Activated CD8-positive, alpha-beta T cell treated with anti-CD3 and anti-CD28 coated beads, Interleukin-2, amount 10 ng/mL, durations not matched to agents 7 days and 5 days (primary cell): ENCODE results near the gene NTSR1. TPM values are rescaled to one million over a fixed set of nuclear protein-coding genes. Genes with fewer than 3 reads are reported as not detected.

ENCODE experiments used
- ATAC-seq: fragments of 150-1000 bp; cut with Tn5 transposase; one replicate; pipeline ENCODE4 v1.10.0; 2021; ENCODE audit warnings: moderate library complexity
- CTCF ChIA-PET: fragments of 350-600 bp; sonication (Branson Sonifier 250); formaldehyde crosslinking; loops from one replicate; lab custom pipeline; 2021; ENCODE audit warnings: antibody characterized with exemption; lab: Charles Lee
- POLR2A ChIA-PET: fragments of 350-600 bp; sonication (Branson Sonifier 250); formaldehyde crosslinking; loops from one replicate; lab custom pipeline; 2021; ENCODE audit warnings: antibody characterized with exemption; lab: Charles Lee
- DNase-seq: peaks from one replicate; pipeline ENCODE4 v3.0.0-alpha.2; 2020
- H3K27ac Mint-ChIP-seq: one replicate; pipeline ENCODE4 v1.8.0; 2021; ENCODE audit warnings: mild to moderate bottlenecking, mixed read lengths
- H3K27me3 Mint-ChIP-seq: one replicate; pipeline ENCODE4 v1.8.0; 2021; ENCODE audit warnings: low read depth, mixed read lengths
- H3K36me3 Mint-ChIP-seq: one replicate; pipeline ENCODE4 v1.8.0; 2021; ENCODE audit warnings: low read depth, mixed read lengths
- H3K4me1 Mint-ChIP-seq: one replicate; pipeline ENCODE4 v1.8.0; 2021; ENCODE audit warnings: low read depth, mixed read lengths
- H3K4me3 Mint-ChIP-seq: one replicate; pipeline ENCODE4 v1.8.0; 2021; ENCODE audit warnings: mild to moderate bottlenecking, mixed read lengths
- H3K9me3 Mint-ChIP-seq: one replicate; pipeline ENCODE4 v1.8.0; 2022; ENCODE audit warnings: mixed read lengths; ENCODE audit not compliant: insufficient read depth
- total RNA-seq, 2 experiments: library from RNA; stranded (reverse); gene quantifications; one replicate each; pipeline ENCODE4 v1.2.3, GENCODE V29; 2021

Gene NTSR1
- total RNA-seq, 2 experiments from 2014 or later: 0.13 to 0.21 TPM

GRCh38 chr20:62773845-62774714, 65.4 kb downstream of the NTSR1 start:
- no peak overlapping the region for H3K4me3 Mint-ChIP-seq
- no peaks in the 10 kb centered on the region for H3K27me3 Mint-ChIP-seq
- CTCF ChIA-PET: interaction anchor here (1.6 to 2.2 kb wide), 4 partner anchors 11 to 18 kb away, joined by 4 to 6 read pairs (median 5); no protein-coding TSS in a partner anchor
- H3K9me3 Mint-ChIP-seq: no peaks in the 10 kb centered on the region
- ATAC-seq (no peak), DNase-seq (no peak)
- H3K4me1 Mint-ChIP-seq: peaks cover 40% of the 10 kb centered on the region
- peak overlapping the region; percentile 54 for H3K27ac Mint-ChIP-seq
- H3K36me3 Mint-ChIP-seq: no peaks in the 10 kb centered on the region
- POLR2A ChIA-PET: no interaction called here

DNA sequence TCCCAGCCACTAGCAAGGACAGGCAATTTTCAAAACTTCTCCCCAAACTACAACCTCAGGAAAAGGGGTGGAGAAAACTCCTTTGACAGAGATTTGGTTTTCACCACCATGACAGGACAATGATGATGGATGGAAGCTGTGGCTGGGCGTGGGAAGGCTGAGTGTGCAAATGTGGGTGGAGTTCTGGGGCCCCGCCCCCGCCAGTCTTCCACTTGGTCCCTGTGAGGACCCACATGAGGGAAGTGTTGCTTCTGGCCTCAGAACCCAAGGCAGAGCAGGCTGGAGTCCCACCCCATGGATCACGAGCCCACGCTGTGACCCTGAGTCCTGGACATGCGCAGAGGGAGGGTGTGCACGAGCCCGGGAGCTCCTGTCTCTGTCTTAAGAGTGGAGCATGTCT, 66.1 kb downstream of the NTSR1 start:
- no peak for ATAC-seq
- Mint-ChIP-seq H3K27me3 (no peaks in the 10 kb centered on the region), H3K36me3 (no peaks in the 10 kb centered on the region), H3K4me3 (no peak overlapping the region), H3K27ac (peak overlapping the region; percentile 69), H3K9me3 (no peaks in the 10 kb centered on the region), H3K4me1 (peaks cover 40% of the 10 kb centered on the region)
- CTCF ChIA-PET: interaction anchor here (2.2 kb wide), 1 partner anchor 16 kb away, joined by 6 read pairs; no protein-coding TSS in a partner anchor
- POLR2A ChIA-PET: no interaction called here
- DNase-seq: no peak

- CTCF ChIA-PET: interaction anchor here (2.2 kb wide), 1 partner anchor 16 kb away, joined by 6 read pairs; no protein-coding TSS in a partner anchor
These were observed 66.6 kb downstream of the NTSR1 start for GRCh38 chr20:62775206-62775605.

GRCh38 chr20:62776035-62776691, 67.5 kb downstream of the NTSR1 start:
- H3K4me1 Mint-ChIP-seq: peaks cover 40% of the 10 kb centered on the region
- no peaks in the 10 kb centered on the region for H3K9me3 Mint-ChIP-seq
- ATAC-seq: no peak
- ChIA-PET POLR2A (no interaction called here), CTCF (interaction anchor here (2.2 kb wide), 1 partner anchor 15 kb away, joined by 6 read pairs; no protein-coding TSS in a partner anchor)
- H3K27ac Mint-ChIP-seq: peak overlapping the region; percentile 97
- no peak for DNase-seq
- H3K4me3 Mint-ChIP-seq: peak overlapping the region; percentile 71
- no peaks in the 10 kb centered on the region for H3K27me3 Mint-ChIP-seq
- H3K36me3 Mint-ChIP-seq: no peaks in the 10 kb centered on the region

More at GRCh38 chr20:62775206-62775605, 66.6 kb downstream of the NTSR1 start:
- H3K27me3 Mint-ChIP-seq: no peaks in the 10 kb centered on the region
- H3K36me3 Mint-ChIP-seq: no peaks in the 10 kb centered on the region
- H3K27ac Mint-ChIP-seq: peak overlapping the region; percentile 69
- DNase-seq (no peak), ATAC-seq (no peak)
- POLR2A ChIA-PET: no interaction called here
- no peak overlapping the region for H3K4me3 Mint-ChIP-seq
- no peaks in the 10 kb centered on the region for H3K9me3 Mint-ChIP-seq
- H3K4me1 Mint-ChIP-seq: peaks cover 40% of the 10 kb centered on the region

- ChIA-PET CTCF (no interaction called here), POLR2A (no interaction called here)
- Mint-ChIP-seq H3K27me3 (no peaks in the 10 kb centered on the region), H3K4me1 (peaks cover 40% of the 10 kb centered on the region), H3K36me3 (no peaks in the 10 kb centered on the region), H3K9me3 (no peaks in the 10 kb centered on the region), H3K27ac (peak overlapping the region; percentile 97), H3K4me3 (peak overlapping the region; percentile 71)
- ATAC-seq: peak; percentile 88
- peak; percentile 86 for DNase-seq
These were observed 68.3 kb downstream of the NTSR1 start for GRCh38 chr20:62776692-62777527.

- ChIA-PET POLR2A (no interaction called here), CTCF (no interaction called here)
- no peaks in the 10 kb centered on the region for H3K9me3 Mint-ChIP-seq
- no peak overlapping the region for H3K4me3 Mint-ChIP-seq
- no peaks in the 10 kb centered on the region for H3K36me3 Mint-ChIP-seq
- ATAC-seq (no peak), DNase-seq (no peak)
- H3K4me1 Mint-ChIP-seq: peaks cover 40% of the 10 kb centered on the region
- peak overlapping the region; percentile 97 for H3K27ac Mint-ChIP-seq
- H3K27me3 Mint-ChIP-seq: no peaks in the 10 kb centered on the region
These were observed 68.8 kb downstream of the NTSR1 start for GRCh38 chr20:62777528-62777830.

DNA sequence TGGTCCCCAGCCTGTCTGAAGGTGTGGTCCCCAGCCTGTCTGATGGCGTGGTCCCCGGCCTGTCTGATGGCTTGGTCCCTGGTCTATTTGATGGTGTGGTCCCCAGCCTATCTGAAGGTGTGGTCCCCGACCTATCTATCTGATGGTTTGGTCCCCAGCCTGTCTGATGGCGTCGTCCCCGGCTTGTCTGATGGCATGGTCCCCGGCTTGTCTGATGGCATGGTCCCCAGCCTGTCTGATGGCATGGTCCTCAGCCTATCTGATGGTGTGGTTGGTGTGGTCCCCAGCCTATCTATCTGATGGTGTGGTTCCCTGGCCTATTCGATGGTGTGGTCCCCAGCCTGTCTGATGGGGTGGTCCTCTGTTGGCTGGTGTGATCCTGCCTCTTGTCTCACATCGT, 69.4 kb downstream of the NTSR1 start:
- CTCF ChIA-PET: no interaction called here
- H3K9me3 Mint-ChIP-seq: no peaks in the 10 kb centered on the region
- H3K36me3 Mint-ChIP-seq: no peaks in the 10 kb centered on the region
- ATAC-seq (no peak), DNase-seq (no peak)
- no peaks in the 10 kb centered on the region for H3K27me3 Mint-ChIP-seq
- POLR2A ChIA-PET: no interaction called here
- H3K4me3 Mint-ChIP-seq: no peak overlapping the region
- peaks cover 44% of the 10 kb centered on the region for H3K4me1 Mint-ChIP-seq
- H3K27ac Mint-ChIP-seq: peak overlapping the region; percentile 46

DNA sequence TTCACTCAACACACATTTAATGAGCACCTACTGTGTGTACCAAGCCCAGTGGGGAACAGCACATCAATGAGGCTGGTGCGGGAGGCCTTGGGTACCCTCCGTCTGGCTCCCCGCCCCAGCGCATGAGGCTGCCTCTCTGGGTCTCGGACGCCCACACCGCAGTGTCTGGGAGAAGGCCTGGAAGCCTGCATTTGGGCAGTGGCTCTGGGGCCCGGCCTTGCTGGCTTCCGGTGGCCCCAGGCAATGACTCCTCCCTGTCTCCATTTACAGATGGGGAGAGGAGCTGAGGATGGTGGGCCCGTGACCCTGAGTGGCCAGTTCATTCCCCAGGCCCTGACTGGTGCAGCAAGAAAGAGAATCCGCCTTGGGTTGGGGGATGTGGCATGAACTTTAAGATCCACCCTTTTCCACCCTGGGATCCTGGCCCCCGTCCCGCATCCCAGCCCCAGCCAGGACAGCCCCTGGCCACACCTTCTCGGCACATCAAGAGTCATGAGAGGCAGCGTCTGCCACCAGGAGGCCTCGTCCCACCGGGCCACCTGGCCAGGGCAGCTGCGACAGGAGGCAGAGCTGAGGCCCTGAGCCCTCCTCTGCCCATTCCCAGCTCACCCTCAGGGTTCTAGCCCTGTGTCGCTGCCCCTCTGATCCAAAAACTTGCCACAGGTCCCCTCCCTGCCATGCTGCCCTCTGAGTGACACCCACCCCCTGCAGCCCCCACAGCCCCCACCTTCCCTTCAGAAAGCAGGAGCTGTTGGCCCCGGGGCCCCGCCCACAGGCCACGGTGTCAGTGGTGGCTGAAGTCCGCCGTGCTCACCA, 70.2 kb downstream of the NTSR1 start:
- Mint-ChIP-seq H3K9me3 (no peaks in the 10 kb centered on the region), H3K36me3 (no peaks in the 10 kb centered on the region), H3K4me1 (peaks cover 47% of the 10 kb centered on the region), H3K4me3 (no peak overlapping the region), H3K27ac (peak overlapping the region; percentile 46), H3K27me3 (no peaks in the 10 kb centered on the region)
- ATAC-seq: no peak
- CTCF ChIA-PET: interaction anchor here (1.1 to 1.4 kb wide), 2 partner anchors 12 to 29 kb away, joined by 4 read pairs; no protein-coding TSS in a partner anchor
- POLR2A ChIA-PET: no interaction called here
- DNase-seq: no peak

DNA sequence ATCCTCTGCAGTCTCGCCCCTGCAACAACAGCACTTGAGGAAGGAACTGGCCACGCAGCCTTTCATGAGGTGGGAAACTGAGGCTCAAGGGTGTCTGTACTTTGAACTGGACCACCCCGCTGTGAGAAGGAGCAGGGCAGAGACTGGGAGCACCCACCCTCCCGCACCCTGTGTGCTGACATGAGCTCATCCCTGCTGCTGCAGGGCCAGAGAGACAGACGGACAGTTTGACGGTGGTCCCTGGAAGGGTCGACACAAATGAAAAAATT, 70.7 kb downstream of the NTSR1 start:
- no peaks in the 10 kb centered on the region for H3K27me3 Mint-ChIP-seq
- no peaks in the 10 kb centered on the region for H3K9me3 Mint-ChIP-seq
- no peak overlapping the region for H3K27ac Mint-ChIP-seq
- no peaks in the 10 kb centered on the region for H3K36me3 Mint-ChIP-seq
- ATAC-seq (no peak), DNase-seq (no peak)
- no peak overlapping the region for H3K4me3 Mint-ChIP-seq
- ChIA-PET POLR2A (no interaction called here), CTCF (interaction anchor here (1.1 to 1.4 kb wide), 2 partner anchors 11 to 29 kb away, joined by 4 read pairs; no protein-coding TSS in a partner anchor)
- peaks cover 43% of the 10 kb centered on the region for H3K4me1 Mint-ChIP-seq

DNA sequence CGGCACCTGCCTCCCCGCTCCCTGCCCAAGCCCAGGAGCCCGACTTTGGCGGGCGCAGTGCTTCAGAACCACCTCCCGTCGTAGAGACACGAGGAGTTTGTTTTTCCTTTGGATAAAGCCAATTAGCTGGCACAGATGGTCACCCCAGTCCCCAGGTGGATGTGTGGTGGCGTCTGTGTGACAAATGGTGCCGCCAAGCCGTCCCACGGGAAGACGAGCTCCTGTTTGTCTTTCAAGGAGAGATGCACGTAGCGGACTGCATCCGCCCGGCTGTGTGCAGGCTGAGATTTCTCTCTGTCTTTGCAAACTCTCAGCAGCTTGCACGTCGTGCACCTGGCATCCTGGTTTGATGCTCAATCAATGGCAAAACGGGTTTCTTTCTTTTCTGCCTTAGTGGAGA, 71.6 kb downstream of the NTSR1 start:
- Mint-ChIP-seq H3K36me3 (no peaks in the 10 kb centered on the region), H3K9me3 (no peaks in the 10 kb centered on the region)
- CTCF ChIA-PET: interaction anchor here (1.1 to 1.4 kb wide), 2 partner anchors 11 to 28 kb away, joined by 4 read pairs; no protein-coding TSS in a partner anchor

DNA sequence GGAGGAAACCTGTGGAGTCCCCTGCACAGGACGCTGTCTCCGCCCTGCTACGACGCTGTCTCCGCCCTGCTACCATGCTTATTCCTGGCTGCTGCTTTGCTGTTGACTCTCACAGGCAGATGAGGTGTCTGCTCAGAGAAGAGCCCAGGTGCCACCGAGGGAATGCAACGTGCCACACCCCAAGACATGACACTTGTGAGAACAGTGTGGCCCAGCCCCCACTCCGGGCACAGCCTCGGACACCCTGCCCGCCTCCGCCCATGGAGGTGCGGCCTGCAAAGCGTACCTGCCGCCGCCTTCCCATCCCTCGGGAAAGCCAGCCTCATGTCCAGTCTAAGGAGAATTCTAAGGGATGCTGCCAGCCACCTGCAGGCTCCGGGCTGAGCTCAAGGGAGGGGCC, 72.1 kb downstream of the NTSR1 start:
- ChIA-PET CTCF (no interaction called here), POLR2A (no interaction called here)
- Mint-ChIP-seq H3K27me3 (no peaks in the 10 kb centered on the region), H3K27ac (no peak overlapping the region), H3K36me3 (no peaks in the 10 kb centered on the region), H3K4me3 (no peak overlapping the region), H3K4me1 (peaks cover 31% of the 10 kb centered on the region), H3K9me3 (no peaks in the 10 kb centered on the region)
- DNase-seq (no peak), ATAC-seq (no peak)

More for the DNA sequence above, 71.6 kb downstream of the NTSR1 start:
- POLR2A ChIA-PET: no interaction called here
- Mint-ChIP-seq H3K4me3 (no peak overlapping the region), H3K27ac (no peak overlapping the region), H3K27me3 (no peaks in the 10 kb centered on the region), H3K4me1 (peaks cover 35% of the 10 kb centered on the region)
- no peak for ATAC-seq
- no peak for DNase-seq
